Adrenal gland (tissue), 12 donors: ENCODE data around the gene TCP11. TPM values are rescaled to one million over a fixed set of nuclear protein-coding genes. Genes with fewer than 3 reads are reported as not detected.

ENCODE experiments used
- DNase-seq, 7 donors: peaks; one replicate each; pipeline ENCODE4 v3.0.0-alpha.2; 2019 to 2020
- H3K27ac ChIP-seq, 5 donors: fragments of 200-600 bp; sonication (generic) in 4 of 5; 1 replicate in 3 of 5; 2 replicates in 2 of 5; pipeline versions ENCODE4 v1.5.1 to v1.8.0; 2016 to 2020; ENCODE audit warnings: mild to moderate bottlenecking in 1 of 5
- H3K27me3 ChIP-seq: fragments of 200-600 bp; 2 replicates; pipeline ENCODE4 v1.8.0; 2021
- H3K36me3 ChIP-seq, 2 donors: fragments of 200-600 bp; replicated peaks in 1 of 2; 1 replicate in 1 of 2; 2 replicates in 1 of 2; pipeline versions ENCODE4 v1.5.1 to v1.8.0; 2018 to 2022
- H3K4me1 ChIP-seq, 2 donors: fragments of 200-600 bp; replicated peaks in 1 of 2; 1 replicate in 1 of 2; 2 replicates in 1 of 2; pipeline versions ENCODE4 v1.5.1 to v1.8.0; 2018 to 2021
- H3K4me3 ChIP-seq, 4 donors: fragments of 200-600 bp; sonication (generic) in 3 of 4; one replicate each; pipeline ENCODE4 v1.5.1; 2016 to 2018
- H3K9me3 ChIP-seq, 3 donors: fragments of 200-600 bp; sonication (generic) in 1 of 3; replicated peaks in 1 of 3; 1 replicate in 2 of 3; 2 replicates in 1 of 3; pipeline versions ENCODE4 v1.5.1 to v1.8.0; 2016 to 2021
- POLR2A ChIP-seq, 2 donors: fragments of 450-650 bp; IDR thresholded peaks; one replicate each; pipeline ENCODE4 v1.6.1; 2017; ENCODE audit warnings: antibody characterized with exemption in 2 of 2, mild to moderate bottlenecking in 2 of 2, moderate library complexity in 1 of 2
- WGBS, 4 donors: extraction: QIAGEN DNeasy Blood & Tissue Kit in 2 of 4; methylation state at CpG; one replicate each; pipeline versions ENCODE4 v1.1.5 to v1.1.7; 2013 to 2017; 5-methylcytosine and 5-hydroxymethylcytosine counted together
- intact Hi-C, 2 donors: fragments of 100-400 bp; cut with DNase I; formaldehyde crosslinking; loops; one replicate each; pipeline versions ENCODE4 v1.14.1 to v1.15.0; 2022 to 2023
- polyA plus RNA-seq, 3 donors: library from polyadenylated mRNA; stranded (reverse); fragments of 200-250 nt in 2 of 3; fragments of 350-450 nt in 1 of 3; fragmentation: Illumina TruSeq in 1 of 3; extraction: RNeasy Lipid Tissue Mini Kit (QIAGEN cat#74804) in 1 of 3; gene quantifications; one replicate each; pipeline ENCODE4 v1.2.3, GENCODE V29; 2013 to 2014
- total RNA-seq, 9 donors: library from RNA; depleted of rRNA in 4 of 9; stranded (reverse); fragments of >200 nt in 4 of 9; fragments of 120-200 nt in 1 of 9; fragmentation: NEBNext Ultra II Directional in 1 of 9; extraction: Animal tissue kit (Norgen Biotek cat#: 25700) in 1 of 9; gene quantifications; one replicate each; pipeline versions ENCODE4 v1.1.0 to v1.2.4, GENCODE V29; 2013 to 2023
- TF ChIP-seq, protein P1 (sequence below), 6 experiments: fragments of 450-650 bp in 4 of 6; fragments of 200-600 bp in 2 of 6; sonication (generic) in 1 of 6; IDR thresholded peaks; 1 replicate in 5 of 6; 2 replicates in 1 of 6; pipeline versions ENCODE4 v1.5.1 to v1.8.0; 2016 to 2021; ENCODE audit warnings: antibody characterized with exemption in 6 of 6, mild to moderate bottlenecking in 2 of 6, moderate library complexity in 1 of 6
- donor health status: healthy with polysubstance abuse.
- donor health status: Bipolar disorder and iron deficiency.
- donor health status: DM: yes; HTN: yes; CAD: no.
- donor health status: DM: no; HTN: no; CAD: no.
- donor health status: DM: no; HTN: no; CAD: no.
- donor health status: DM: yes; HTN: yes; CAD: no.

The TCP11 gene
- total and polyA plus RNA-seq, 12 donors: 0.13 to 0.40 (median 0.28) TPM; not detected in 7

DNA sequence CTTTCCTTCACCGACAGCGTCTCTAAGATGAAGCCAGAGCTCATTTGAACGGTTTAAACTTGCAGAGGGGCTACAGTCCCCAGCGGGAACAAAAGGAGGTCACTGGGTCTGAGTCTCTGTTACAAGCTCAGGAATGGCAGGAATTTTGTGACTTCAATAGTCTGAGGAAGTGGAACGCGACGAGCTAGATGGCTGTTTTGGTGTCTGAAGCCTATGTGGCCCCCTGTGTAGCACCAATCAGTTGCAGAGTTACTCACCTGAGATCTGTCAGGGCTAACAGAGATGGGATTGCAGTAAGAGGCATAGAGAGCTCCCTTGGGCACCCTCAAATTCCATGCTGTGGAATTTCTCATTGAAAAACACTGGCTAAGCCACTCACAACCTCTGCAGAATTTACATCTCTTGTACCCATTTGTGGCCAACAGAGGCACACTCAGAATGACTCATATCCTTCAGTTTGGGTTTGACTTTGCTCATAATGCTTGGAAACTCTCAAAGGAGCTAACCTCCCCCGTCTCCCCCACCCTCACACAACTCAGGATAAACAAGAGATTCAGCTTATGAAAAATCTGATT, 7.1 kb upstream of the TCP11 start:
- TF ChIP-seq, protein P1, sequence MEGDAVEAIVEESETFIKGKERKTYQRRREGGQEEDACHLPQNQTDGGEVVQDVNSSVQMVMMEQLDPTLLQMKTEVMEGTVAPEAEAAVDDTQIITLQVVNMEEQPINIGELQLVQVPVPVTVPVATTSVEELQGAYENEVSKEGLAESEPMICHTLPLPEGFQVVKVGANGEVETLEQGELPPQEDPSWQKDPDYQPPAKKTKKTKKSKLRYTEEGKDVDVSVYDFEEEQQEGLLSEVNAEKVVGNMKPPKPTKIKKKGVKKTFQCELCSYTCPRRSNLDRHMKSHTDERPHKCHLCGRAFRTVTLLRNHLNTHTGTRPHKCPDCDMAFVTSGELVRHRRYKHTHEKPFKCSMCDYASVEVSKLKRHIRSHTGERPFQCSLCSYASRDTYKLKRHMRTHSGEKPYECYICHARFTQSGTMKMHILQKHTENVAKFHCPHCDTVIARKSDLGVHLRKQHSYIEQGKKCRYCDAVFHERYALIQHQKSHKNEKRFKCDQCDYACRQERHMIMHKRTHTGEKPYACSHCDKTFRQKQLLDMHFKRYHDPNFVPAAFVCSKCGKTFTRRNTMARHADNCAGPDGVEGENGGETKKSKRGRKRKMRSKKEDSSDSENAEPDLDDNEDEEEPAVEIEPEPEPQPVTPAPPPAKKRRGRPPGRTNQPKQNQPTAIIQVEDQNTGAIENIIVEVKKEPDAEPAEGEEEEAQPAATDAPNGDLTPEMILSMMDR (IDR thresholded peaks at IDR 0.05): no peak
- TF ChIP-seq POLR2A (IDR thresholded peaks at IDR 0.05): no peak
- no peaks in the 10 kb centered on the region for H3K4me1 ChIP-seq
- H3K4me3 ChIP-seq: no peak overlapping the region
- H3K36me3 ChIP-seq: no peaks in the 10 kb centered on the region
- peak overlapping the region in 1 of 5 donors; percentile 32 for H3K27ac ChIP-seq
- intact Hi-C loops: loop anchor here (5.0 to 10.0 kb wide), 3 partner anchors 54 to 94 kb away; no protein-coding TSS in a partner anchor
- DNase-seq: no peak
- H3K27me3 ChIP-seq: no peaks in the 10 kb centered on the region
- H3K9me3 ChIP-seq: no peaks in the 10 kb centered on the region
- 33 to 51% (median 45%) methylated on average over 8 of the region's 8 CpGs for WGBS, 4 donors

DNA sequence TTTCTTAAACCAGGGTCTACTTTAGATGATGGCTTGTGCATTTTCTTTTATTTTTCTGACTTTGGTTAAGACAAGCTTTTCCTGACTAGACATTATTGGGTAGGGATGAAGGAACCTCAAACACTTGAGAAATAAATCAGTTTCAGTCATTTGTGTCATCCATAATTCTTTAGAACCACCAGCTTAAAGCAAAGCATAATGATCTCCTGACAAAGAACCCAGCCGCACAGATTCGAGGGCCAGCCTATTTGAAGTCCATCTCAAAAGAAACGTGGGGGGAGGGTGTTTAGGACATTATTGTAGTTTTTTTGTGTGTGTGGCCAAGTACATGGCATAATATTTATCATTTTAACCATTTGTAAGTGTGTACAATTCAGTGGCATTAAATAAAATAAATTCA, 6.3 kb upstream of the TCP11 start:
- Histone ChIP-seq H3K9me3 (no peaks in the 10 kb centered on the region), H3K27ac (no peak overlapping the region), H3K27me3 (no peaks in the 10 kb centered on the region), H3K4me1 (no peaks in the 10 kb centered on the region), H3K4me3 (no peak overlapping the region), H3K36me3 (no peaks in the 10 kb centered on the region)
- DNase-seq: no peak
- TF ChIP-seq, protein P1 (IDR thresholded peaks at IDR 0.05): no peak
- no peak for TF ChIP-seq POLR2A (IDR thresholded peaks at IDR 0.05)
- 78 to 85% (median 82%) methylated on average over 3 of the region's 3 CpGs for WGBS, 4 donors
- intact Hi-C loops: loop anchor here (5.0 to 10.0 kb wide), 3 partner anchors 55 to 95 kb away; no protein-coding TSS in a partner anchor

DNA sequence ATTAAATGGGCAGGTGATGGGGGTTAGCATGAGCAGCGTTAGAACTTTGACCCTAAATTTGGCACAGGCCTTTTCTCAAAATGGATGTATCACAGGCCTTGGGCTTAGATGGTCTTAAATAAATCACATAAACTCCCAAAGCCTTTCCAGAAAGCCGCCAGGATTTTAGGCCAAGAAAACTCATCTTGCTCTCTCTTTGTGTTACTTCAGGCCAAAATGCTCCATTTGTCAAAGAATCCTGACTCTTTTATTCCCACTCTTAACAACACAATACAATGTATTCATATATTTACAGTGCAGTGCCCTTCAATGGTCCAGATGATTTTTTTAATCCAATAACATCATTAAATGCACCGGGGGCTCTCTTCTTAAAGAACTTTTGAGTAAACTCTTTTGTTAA, 5.9 kb upstream of the TCP11 start:
- 73 to 88% (median 82%) methylated on average over 3 of the region's 3 CpGs for WGBS, 4 donors
- Histone ChIP-seq H3K27me3 (no peaks in the 10 kb centered on the region), H3K36me3 (no peaks in the 10 kb centered on the region), H3K9me3 (no peaks in the 10 kb centered on the region), H3K4me1 (no peaks in the 10 kb centered on the region), H3K4me3 (no peak overlapping the region), H3K27ac (no peak overlapping the region)
- no peak for TF ChIP-seq POLR2A (IDR thresholded peaks at IDR 0.05)
- TF ChIP-seq, protein P1 (IDR thresholded peaks at IDR 0.05): no peak
- intact Hi-C loops: loop anchor here (5.0 to 10.0 kb wide), 3 partner anchors 55 to 95 kb away; no protein-coding TSS in a partner anchor
- DNase-seq: no peak

- Histone ChIP-seq H3K36me3 (no peaks in the 10 kb centered on the region), H3K4me3 (no peak overlapping the region), H3K27ac (no peak overlapping the region), H3K9me3 (no peaks in the 10 kb centered on the region), H3K27me3 (no peaks in the 10 kb centered on the region), H3K4me1 (no peaks in the 10 kb centered on the region)
- peak; percentile 30 to 61 (median 55) for DNase-seq
- intact Hi-C loops: loop anchor here (5.0 to 10.0 kb wide), 3 partner anchors 56 to 96 kb away; no protein-coding TSS in a partner anchor
- TF ChIP-seq POLR2A (IDR thresholded peaks at IDR 0.05): no peak
- TF ChIP-seq, protein P1 (IDR thresholded peaks at IDR 0.05): peak; percentile 35 to 65 (median 54)
- 57 to 65% (median 63%) methylated on average over 6 of the region's 6 CpGs for WGBS, 4 donors
These were observed 5.3 kb upstream of the TCP11 start for GRCh38 chr6:35146453-35146852.
